Measurements from ENCODE around the gene ANKRD52. TPM values are rescaled to one million over a fixed set of nuclear protein-coding genes. Genes with fewer than 3 reads are reported as not detected.
A peak's percentile ranks its signal among the peaks of the same experiment; 100 is the strongest.

ANKRD52 gene
- total RNA-seq, 1 experiment from 2014 or later, result 56.6 TPM

DNA sequence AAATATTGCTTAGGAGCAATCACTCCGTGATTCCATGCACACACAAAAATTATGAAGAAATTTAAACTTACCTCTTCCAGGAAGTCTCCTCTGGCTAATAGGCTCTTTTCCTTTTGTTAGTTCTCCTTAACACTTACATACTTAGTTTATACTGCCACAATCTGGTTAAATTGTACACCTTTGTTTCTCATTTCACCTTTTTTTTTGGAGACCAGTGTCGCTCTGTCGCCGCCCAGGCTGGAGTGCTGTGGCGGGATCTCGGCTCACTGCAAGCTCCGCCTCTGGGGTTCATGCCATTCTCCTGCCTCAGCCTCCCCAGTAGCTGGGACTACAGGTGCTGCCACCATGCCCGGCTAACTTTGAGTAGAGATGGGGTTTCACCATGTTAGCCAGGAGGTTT is 2.2 kb upstream of the ANKRD52 start:
- ChIA-PET POLR2A (interaction anchor here (0.6 kb wide), 1 partner anchor 517 kb away, joined by 7 read pairs; no protein-coding TSS in a partner anchor), RAD21 (ENCODE audit: low non-redundant PET in 1 of 2, low total read pairs in 2 of 2, uncharacterized antibody in 2 of 2, unreplicated experiment in 2 of 2) (no interaction called here), CTCF (no interaction called here)
- Histone ChIP-seq H3K9me2 (ENCODE audit: insufficient read depth) (no peaks in the 10 kb centered on the region), H3K9me3 (ENCODE audit: control insufficient read depth in 1 of 2, insufficient read depth in 1 of 2, low read depth in 1 of 2, low read length in 2 of 2) (no peaks in the 10 kb centered on the region), H2AFZ (ENCODE audit: low read depth, low read length, poor library complexity, severe bottlenecking) (no peak overlapping the region), H3K9ac (ENCODE audit: low read length) (no peak overlapping the region), H3K79me2 (ENCODE audit: insufficient read depth, low read length) (peaks cover 25% of the 10 kb centered on the region), H4K20me1 (ENCODE audit: insufficient read depth) (no peaks in the 10 kb centered on the region), H3K27ac (ENCODE audit: low read depth, low read length) (no peak overlapping the region), H3K4me1 (ENCODE audit: control insufficient read depth in 1 of 2, insufficient read depth in 2 of 2, low read length in 2 of 2) (peaks cover 26 to 52% of the 10 kb centered on the region in 2 experiments), H3K4me3 (replicated peaks in 1 of 2; ENCODE audit: low read depth in 1 of 2, low read length in 2 of 2) (no peak overlapping the region), H3K4me2 (ENCODE audit: low read length) (no peak overlapping the region), H3K36me3 (ENCODE audit: control insufficient read depth in 1 of 2, insufficient read depth in 2 of 2, low read length in 2 of 2) (peaks cover 2 to 15% of the 10 kb centered on the region in 2 experiments; a peak in 1 of 4 replicates), H3K27me3 (ENCODE audit: insufficient read depth, low read length) (no peaks in the 10 kb centered on the region)
- TF ChIP-seq CBX3 (IDR thresholded peaks at IDR 0.05; ENCODE audit: low read depth), result no peak
- no TSS peak for BruUV-seq (replicated peaks)
- intact Hi-C loops (cut with micrococcal nuclease), result no loop called here
- ATAC-seq (no peak), DNase-seq (ENCODE audit: low read depth, low spot score) (no peak)

DNA sequence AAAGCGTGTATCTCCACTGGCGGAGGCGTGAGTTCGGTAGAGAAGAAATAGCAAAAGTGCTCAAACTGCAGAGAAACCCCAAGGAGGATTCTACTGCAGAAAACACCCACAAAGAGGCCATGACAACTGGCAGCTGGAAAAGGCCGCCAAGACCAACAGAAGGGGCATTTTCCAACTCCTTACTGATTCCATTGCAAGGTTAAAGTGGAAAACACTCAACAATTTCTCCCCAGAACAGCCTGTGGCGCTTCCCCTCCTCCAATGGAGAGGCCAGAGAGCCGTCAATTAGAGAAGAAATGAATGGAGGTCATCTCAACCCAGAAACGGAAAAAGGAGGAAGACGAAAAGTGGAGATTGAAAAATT is 618 bp upstream of the ANKRD52 start:
- RAD21 ChIA-PET (ENCODE audit: low non-redundant PET in 1 of 2, low total read pairs in 2 of 2, uncharacterized antibody in 2 of 2, unreplicated experiment in 2 of 2), result no interaction called here
- H3K4me2 ChIP-seq (ENCODE audit: low read length), result peak overlapping the region; percentile 97
- H3K9me2 ChIP-seq (ENCODE audit: insufficient read depth), result no peaks in the 10 kb centered on the region
- no peak for ATAC-seq
- DNase-seq (ENCODE audit: low read depth, low spot score), result no peak
- peak overlapping the region; percentile 81 for H2AFZ ChIP-seq (ENCODE audit: low read depth, low read length, poor library complexity, severe bottlenecking)
- H3K27me3 ChIP-seq (ENCODE audit: insufficient read depth, low read length), result no peaks in the 10 kb centered on the region
- H4K20me1 ChIP-seq (ENCODE audit: insufficient read depth), result no peaks in the 10 kb centered on the region
- H3K4me3 ChIP-seq (replicated peaks in 1 of 2; ENCODE audit: low read depth in 1 of 2, low read length in 2 of 2), result peak overlapping the region; percentile 56 to 89
- CTCF ChIA-PET, result interaction anchor here (1.7 kb wide), 2 partner anchors 8 to 69 kb away, joined by 8 to 11 read pairs; partner anchors contain the start of genes COQ10A and SMARCC2
- H3K4me1 ChIP-seq (ENCODE audit: control insufficient read depth in 1 of 2, insufficient read depth in 2 of 2, low read length in 2 of 2), result peaks cover 26 to 52% of the 10 kb centered on the region in 2 experiments
- peak overlapping the region; percentile 89 for H3K9ac ChIP-seq (ENCODE audit: low read length)
- BruUV-seq (replicated peaks), result no TSS peak
- no peaks in the 10 kb centered on the region for H3K9me3 ChIP-seq (ENCODE audit: control insufficient read depth in 1 of 2, insufficient read depth in 1 of 2, low read depth in 1 of 2, low read length in 2 of 2)
- no peak for TF ChIP-seq JUND (IDR thresholded peaks at IDR 0.05)
- no peak for TF ChIP-seq ZNF274 (IDR thresholded peaks at IDR 0.05; ENCODE audit: low read depth, low read length)
- TF ChIP-seq, protein P1, sequence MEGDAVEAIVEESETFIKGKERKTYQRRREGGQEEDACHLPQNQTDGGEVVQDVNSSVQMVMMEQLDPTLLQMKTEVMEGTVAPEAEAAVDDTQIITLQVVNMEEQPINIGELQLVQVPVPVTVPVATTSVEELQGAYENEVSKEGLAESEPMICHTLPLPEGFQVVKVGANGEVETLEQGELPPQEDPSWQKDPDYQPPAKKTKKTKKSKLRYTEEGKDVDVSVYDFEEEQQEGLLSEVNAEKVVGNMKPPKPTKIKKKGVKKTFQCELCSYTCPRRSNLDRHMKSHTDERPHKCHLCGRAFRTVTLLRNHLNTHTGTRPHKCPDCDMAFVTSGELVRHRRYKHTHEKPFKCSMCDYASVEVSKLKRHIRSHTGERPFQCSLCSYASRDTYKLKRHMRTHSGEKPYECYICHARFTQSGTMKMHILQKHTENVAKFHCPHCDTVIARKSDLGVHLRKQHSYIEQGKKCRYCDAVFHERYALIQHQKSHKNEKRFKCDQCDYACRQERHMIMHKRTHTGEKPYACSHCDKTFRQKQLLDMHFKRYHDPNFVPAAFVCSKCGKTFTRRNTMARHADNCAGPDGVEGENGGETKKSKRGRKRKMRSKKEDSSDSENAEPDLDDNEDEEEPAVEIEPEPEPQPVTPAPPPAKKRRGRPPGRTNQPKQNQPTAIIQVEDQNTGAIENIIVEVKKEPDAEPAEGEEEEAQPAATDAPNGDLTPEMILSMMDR (IDR thresholded peaks at IDR 0.05 in 2 of 3, conservative IDR thresholded peaks at IDR 0.05 in 1 of 3; ENCODE audit: borderline replicate concordance in 1 of 3, insufficient read depth in 1 of 3, low read depth in 2 of 3, low read length in 2 of 3), result no peak
- TF ChIP-seq POLR2A (IDR thresholded peaks at IDR 0.05; ENCODE audit: borderline replicate concordance, extremely low read depth, insufficient read depth, insufficient read length), result no peak
- TF ChIP-seq CEBPB (IDR thresholded peaks at IDR 0.05; ENCODE audit: low read depth), result no peak
- H3K36me3 ChIP-seq (ENCODE audit: control insufficient read depth in 1 of 2, insufficient read depth in 2 of 2, low read length in 2 of 2), result peaks cover 13 to 30% of the 10 kb centered on the region in 2 experiments; a peak in 3 of 4 replicates
- POLR2A ChIA-PET, result interaction anchor here (0.8 kb wide), 1 partner anchor 8 kb away, joined by 4 read pairs; the partner anchor contains the start of gene COQ10A
- peak overlapping the region; percentile 82 for H3K27ac ChIP-seq (ENCODE audit: low read depth, low read length)
- peaks cover 29% of the 10 kb centered on the region for H3K79me2 ChIP-seq (ENCODE audit: insufficient read depth, low read length)
- intact Hi-C loops (cut with micrococcal nuclease), result loop anchor here (5.0 kb wide), 1 partner anchor 37 kb away; the partner anchor contains the start of genes NABP2 and RNF41

All from HCT116 (cell line).